ENCODE measurements around the gene DNAH2.

The DNAH2 gene

GRCh38 chr17:7841915-7842379, 124.4 kb downstream of the DNAH2 start:
- no peak for TF ChIP-seq CTCF (conservative IDR thresholded peaks at IDR 0.05; ENCODE audit: low read depth, low read length)
- DNase-seq (ENCODE audit: low read depth): no peak

GRCh38 chr17:7842380-7843256, 125.1 kb downstream of the DNAH2 start:
- DNase-seq (ENCODE audit: low read depth): no peak
- peak overlapping the region; percentile 82 for H3K4me3 ChIP-seq (ENCODE audit: low read length)
- no peak for TF ChIP-seq CTCF (conservative IDR thresholded peaks at IDR 0.05; ENCODE audit: low read depth, low read length)

More at GRCh38 chr17:7841915-7842379, 124.4 kb downstream of the DNAH2 start:
- H3K4me3 ChIP-seq (ENCODE audit: low read length): peak overlapping the region; percentile 82

GRCh38 chr17:7843257-7843535, 125.7 kb downstream of the DNAH2 start:
- DNase-seq (ENCODE audit: low read depth): no peak
- peak overlapping the region; percentile 82 for H3K4me3 ChIP-seq (ENCODE audit: low read length)
- TF ChIP-seq CTCF (conservative IDR thresholded peaks at IDR 0.05; ENCODE audit: low read depth, low read length): no peak

GRCh38 chr17:7843536-7844291, 126.2 kb downstream of the DNAH2 start:
- peak overlapping the region; percentile 82 for H3K4me3 ChIP-seq (ENCODE audit: low read length)
- DNase-seq (ENCODE audit: low read depth): no peak
- TF ChIP-seq CTCF (conservative IDR thresholded peaks at IDR 0.05; ENCODE audit: low read depth, low read length): no peak

GRCh38 chr17:7844292-7845154, 127.0 kb downstream of the DNAH2 start:
- peak overlapping the region; percentile 82 for H3K4me3 ChIP-seq (ENCODE audit: low read length)
- TF ChIP-seq CTCF (conservative IDR thresholded peaks at IDR 0.05; ENCODE audit: low read depth, low read length): no peak
- peak; percentile 83 for DNase-seq (ENCODE audit: low read depth)

- TF ChIP-seq CTCF (conservative IDR thresholded peaks at IDR 0.05; ENCODE audit: low read depth, low read length): no peak
- H3K4me3 ChIP-seq (ENCODE audit: low read length): peak overlapping the region; percentile 82
- DNase-seq (ENCODE audit: low read depth): no peak
Measured at GRCh38 chr17:7845359-7846062, 128.0 kb downstream of the DNAH2 start.

Measured in retinal pigment epithelial cell (primary cell).